Tibial nerve (tissue), 4 donors: ENCODE results near the gene RPN1. TPM values are rescaled to one million over a fixed set of nuclear protein-coding genes. Genes with fewer than 3 reads are reported as not detected.
"Not testable (repeated sequence)": the region's sequence is repeated elsewhere in the genome, so short reads cannot be mapped to it uniquely, and the experiment has no call there.

Experiments used
- DNase-seq, 2 donors: peaks; one replicate each; pipeline ENCODE4 v3.0.0-alpha.2; 2019; ENCODE audit warnings: low spot score in 2 of 2
- H3K27ac ChIP-seq, 4 donors: fragments of 200-600 bp; sonication (generic) in 3 of 4; one replicate each; pipeline ENCODE4 v1.5.1; 2017 to 2019; ENCODE audit warnings: mild to moderate bottlenecking in 1 of 4
- H3K27me3 ChIP-seq, 2 donors: fragments of 200-600 bp; sonication (generic) in 1 of 2; one replicate each; pipeline versions ENCODE4 v1.5.1 to v1.6.0; 2017 to 2019
- H3K36me3 ChIP-seq, 3 donors: fragments of 200-600 bp; sonication (generic); one replicate each; pipeline ENCODE4 v1.5.1; 2018 to 2019
- H3K4me1 ChIP-seq, 4 donors: fragments of 200-600 bp; sonication (generic) in 3 of 4; one replicate each; pipeline ENCODE4 v1.5.1; 2017 to 2019
- H3K4me3 ChIP-seq, 4 donors: fragments of 200-600 bp; sonication (generic) in 3 of 4; one replicate each; pipeline ENCODE4 v1.5.1; 2017 to 2019; ENCODE audit warnings: mild to moderate bottlenecking in 1 of 4, moderate library complexity in 1 of 4
- H3K9me3 ChIP-seq, 4 donors: fragments of 200-600 bp; sonication (generic) in 3 of 4; one replicate each; pipeline ENCODE4 v1.5.1; 2017 to 2019
- EP300 ChIP-seq, 2 donors: sonication (generic); formaldehyde crosslinking; IDR thresholded peaks; one replicate each; pipeline ENCODE4 v1.6.1; 2017; ENCODE audit warnings: antibody characterized with exemption in 2 of 2, mild to moderate bottlenecking in 1 of 2
- POLR2A ChIP-seq, 2 donors: fragments of 450-650 bp; IDR thresholded peaks; one replicate each; pipeline ENCODE4 v1.6.1; 2017; ENCODE audit warnings: antibody characterized with exemption in 2 of 2, mild to moderate bottlenecking in 2 of 2, moderate library complexity in 2 of 2
- WGBS, 2 donors: methylation state at CpG; one replicate each; pipeline ENCODE4 v1.1.5; 2018; 5-methylcytosine and 5-hydroxymethylcytosine counted together
- total RNA-seq, 4 donors: library from RNA; depleted of rRNA; stranded (reverse); fragments of >200 nt; gene quantifications; one replicate each; pipeline ENCODE4 v1.1.0, GENCODE V29; 2016
- TF ChIP-seq, protein P1 (sequence below), 5 experiments: fragments of 200-600 bp in 3 of 5; fragments of 450-650 bp in 2 of 5; sonication (generic) in 3 of 5; IDR thresholded peaks; one replicate each; pipeline ENCODE4 v1.5.1; 2016 to 2019; ENCODE audit warnings: antibody characterized with exemption in 5 of 5, mild to moderate bottlenecking in 3 of 5, moderate library complexity in 2 of 5

Gene RPN1
- total RNA-seq, 4 donors from 2014 or later: 173 to 255 (median 204) TPM

GRCh38 chr3:128665362-128666021, 14.9 kb upstream of the RPN1 start:
- H3K27ac ChIP-seq: no peak overlapping the region
- no peaks in the 10 kb centered on the region for H3K27me3 ChIP-seq
- H3K4me3 ChIP-seq: no peak overlapping the region
- no peaks in the 10 kb centered on the region for H3K4me1 ChIP-seq
- DNase-seq: no peak
- H3K36me3 ChIP-seq: no peaks in the 10 kb centered on the region
- WGBS, 2 donors: 70 to 71% methylated on average over 11 of the region's 11 CpGs
- TF ChIP-seq POLR2A (IDR thresholded peaks at IDR 0.05): no peak
- TF ChIP-seq, protein P1, sequence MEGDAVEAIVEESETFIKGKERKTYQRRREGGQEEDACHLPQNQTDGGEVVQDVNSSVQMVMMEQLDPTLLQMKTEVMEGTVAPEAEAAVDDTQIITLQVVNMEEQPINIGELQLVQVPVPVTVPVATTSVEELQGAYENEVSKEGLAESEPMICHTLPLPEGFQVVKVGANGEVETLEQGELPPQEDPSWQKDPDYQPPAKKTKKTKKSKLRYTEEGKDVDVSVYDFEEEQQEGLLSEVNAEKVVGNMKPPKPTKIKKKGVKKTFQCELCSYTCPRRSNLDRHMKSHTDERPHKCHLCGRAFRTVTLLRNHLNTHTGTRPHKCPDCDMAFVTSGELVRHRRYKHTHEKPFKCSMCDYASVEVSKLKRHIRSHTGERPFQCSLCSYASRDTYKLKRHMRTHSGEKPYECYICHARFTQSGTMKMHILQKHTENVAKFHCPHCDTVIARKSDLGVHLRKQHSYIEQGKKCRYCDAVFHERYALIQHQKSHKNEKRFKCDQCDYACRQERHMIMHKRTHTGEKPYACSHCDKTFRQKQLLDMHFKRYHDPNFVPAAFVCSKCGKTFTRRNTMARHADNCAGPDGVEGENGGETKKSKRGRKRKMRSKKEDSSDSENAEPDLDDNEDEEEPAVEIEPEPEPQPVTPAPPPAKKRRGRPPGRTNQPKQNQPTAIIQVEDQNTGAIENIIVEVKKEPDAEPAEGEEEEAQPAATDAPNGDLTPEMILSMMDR (IDR thresholded peaks at IDR 0.05): no peak
- TF ChIP-seq EP300 (IDR thresholded peaks at IDR 0.05): no peak
- H3K9me3 ChIP-seq: no peaks in the 10 kb centered on the region

- no peaks in the 10 kb centered on the region for H3K9me3 ChIP-seq
- DNase-seq: no peak
- 56 to 67% methylated on average over 4 of the region's 4 CpGs for WGBS, 2 donors
- no peak overlapping the region for H3K4me3 ChIP-seq
- H3K4me1 ChIP-seq: no peaks in the 10 kb centered on the region
- H3K36me3 ChIP-seq: no peaks in the 10 kb centered on the region
- H3K27ac ChIP-seq: no peak overlapping the region
- H3K27me3 ChIP-seq: no peaks in the 10 kb centered on the region
- TF ChIP-seq EP300 (IDR thresholded peaks at IDR 0.05) (no peak), POLR2A (IDR thresholded peaks at IDR 0.05) (no peak)
- TF ChIP-seq, protein P1 (IDR thresholded peaks at IDR 0.05): no peak
Observed at GRCh38 chr3:128663151-128663550, 12.5 kb upstream of the RPN1 start.

DNA sequence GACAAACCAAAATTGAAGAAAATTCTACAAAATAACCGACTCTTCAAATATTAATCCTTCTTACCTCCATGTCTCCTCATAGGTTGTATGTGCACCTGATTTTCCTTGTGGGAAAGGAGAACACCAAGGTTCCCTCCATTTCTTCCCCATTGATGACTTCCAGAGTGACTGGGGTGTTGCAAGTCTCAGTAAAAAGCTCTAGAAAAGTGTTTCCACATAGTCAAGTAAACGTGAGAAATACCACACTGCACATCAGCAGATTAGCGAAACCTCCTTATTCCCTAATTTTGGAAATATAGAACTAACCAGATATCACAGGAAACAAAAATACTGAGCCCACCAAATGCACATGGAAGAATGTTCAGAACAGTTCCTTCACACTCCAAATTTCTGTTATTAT, 4.9 kb upstream of the RPN1 start:
- Histone ChIP-seq H3K4me1 (no peaks in the 10 kb centered on the region), H3K27me3 (no peaks in the 10 kb centered on the region), H3K4me3 (no peak overlapping the region), H3K9me3 (no peaks in the 10 kb centered on the region), H3K36me3 (no peaks in the 10 kb centered on the region), H3K27ac (no peak overlapping the region)
- TF ChIP-seq, protein P1 (IDR thresholded peaks at IDR 0.05): no peak
- TF ChIP-seq POLR2A (IDR thresholded peaks at IDR 0.05) (no peak), EP300 (IDR thresholded peaks at IDR 0.05) (no peak)
- no peak for DNase-seq
- WGBS, 2 donors: 84% methylated on average over 3 of the region's 3 CpGs

GRCh38 chr3:128653993-128654805, 3.6 kb upstream of the RPN1 start:
- H3K36me3 ChIP-seq, H3K27me3 ChIP-seq, H3K4me1 ChIP-seq, DNase-seq, H3K27ac ChIP-seq, H3K9me3 ChIP-seq: not testable (repeated sequence)
- peak overlapping the region in 2 of 4 donors; percentile 19 to 29 for H3K4me3 ChIP-seq
- 66 to 73% methylated on average over 24 of the region's 24 CpGs for WGBS, 2 donors

DNA sequence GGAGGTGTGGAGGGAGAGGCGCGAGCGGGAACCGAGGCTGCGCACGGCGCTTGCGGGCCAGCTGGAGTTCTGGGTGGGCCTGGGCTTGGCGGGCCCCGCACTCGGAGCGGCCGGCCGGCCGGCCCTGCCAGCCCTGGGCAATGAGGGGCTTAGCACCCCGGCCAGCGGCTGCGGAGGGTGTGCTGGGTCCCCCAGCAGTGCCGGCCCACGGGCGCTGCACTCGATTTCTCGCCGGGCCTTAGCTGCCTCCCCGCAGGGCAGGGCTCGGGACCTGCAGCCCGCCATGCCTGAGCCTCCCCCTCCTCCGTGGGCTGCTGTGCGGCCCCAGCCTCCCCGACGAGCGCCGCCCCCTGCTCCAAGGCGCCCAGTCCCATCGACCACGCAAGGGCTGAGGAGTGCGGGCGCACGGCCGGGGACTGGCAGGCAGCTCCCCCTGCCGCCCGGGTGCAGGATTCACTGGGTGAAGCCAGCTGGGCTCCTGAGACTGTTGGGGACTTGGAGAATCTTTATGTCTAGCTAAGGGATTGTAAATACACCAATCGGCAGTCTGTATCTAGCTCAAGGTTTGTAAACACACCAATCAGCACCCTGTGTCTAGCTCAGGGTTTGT, 2.9 kb upstream of the RPN1 start:
- Histone ChIP-seq H3K4me3 (peak overlapping the region in 2 of 4 donors; percentile 5 to 42), H3K4me1 (peaks cover 0 to 13% (median 9%) of the 10 kb centered on the region in 4 donors)
- not testable (repeated sequence) for H3K36me3 ChIP-seq, H3K9me3 ChIP-seq, DNase-seq, H3K27ac ChIP-seq, H3K27me3 ChIP-seq
- 54 to 75% methylated on average over 6 to 17 of the region's 43 CpGs for WGBS, 2 donors
